GM21619 (cell line): ENCODE results near the gene PHKA1.
"Not testable (repeated sequence)": the region's sequence is repeated elsewhere in the genome, so short reads cannot be mapped to it uniquely, and the experiment has no call there.

ENCODE experiments used
- ATAC-seq: cut with Tn5 transposase; IDR thresholded peaks from one replicate; pipeline ENCODE4 v1.9.1; 2021; ENCODE audit not compliant: unreplicated experiment

PHKA1 gene

GRCh38 chrX:72669508-72669907, 44.6 kb downstream of the PHKA1 start:
- ATAC-seq = not testable (repeated sequence)

- no peak for ATAC-seq
These were observed 47.7 kb downstream of the PHKA1 start for GRCh38 chrX:72666451-72666850.

GRCh38 chrX:72663737-72664136, 50.4 kb downstream of the PHKA1 start:
- no peak for ATAC-seq

- ATAC-seq = no peak
These were observed 51.9 kb downstream of the PHKA1 start for GRCh38 chrX:72662020-72662747.

GRCh38 chrX:72659723-72660122, 54.4 kb downstream of the PHKA1 start:
- no peak for ATAC-seq

GRCh38 chrX:72652082-72652481, 62.0 kb downstream of the PHKA1 start:
- ATAC-seq = no peak

GRCh38 chrX:72644946-72645345, 69.2 kb downstream of the PHKA1 start:
- ATAC-seq = no peak

- ATAC-seq = no peak
These were observed 72.5 kb downstream of the PHKA1 start for GRCh38 chrX:72641611-72642010.

GRCh38 chrX:72635930-72636329, 78.2 kb downstream of the PHKA1 start:
- ATAC-seq = no peak

GRCh38 chrX:72634331-72634730, 79.8 kb downstream of the PHKA1 start:
- ATAC-seq = no peak

GRCh38 chrX:72630185-72630584, 83.9 kb downstream of the PHKA1 start:
- no peak for ATAC-seq

- no peak for ATAC-seq
These were observed 89.9 kb downstream of the PHKA1 start for GRCh38 chrX:72624194-72624593.

GRCh38 chrX:72621625-72622485, 92.3 kb downstream of the PHKA1 start:
- peak; percentile 83 for ATAC-seq

GRCh38 chrX:72621163-72621562, 92.9 kb downstream of the PHKA1 start:
- ATAC-seq = peak; percentile 5

GRCh38 chrX:72620550-72621145, 93.5 kb downstream of the PHKA1 start:
- ATAC-seq = no peak

GRCh38 chrX:72609313-72609712, 104.8 kb downstream of the PHKA1 start:
- no peak for ATAC-seq

GRCh38 chrX:72604705-72605104, 109.4 kb downstream of the PHKA1 start:
- ATAC-seq = no peak

- no peak for ATAC-seq
These were observed 110.0 kb downstream of the PHKA1 start for GRCh38 chrX:72604112-72604511.

- ATAC-seq = not testable (repeated sequence)
These were observed 123.1 kb downstream of the PHKA1 start for GRCh38 chrX:72591038-72591437.

- no peak for ATAC-seq
These were observed 129.9 kb downstream of the PHKA1 start for GRCh38 chrX:72584163-72584562.

GRCh38 chrX:72576141-72576894, 137.8 kb downstream of the PHKA1 start:
- ATAC-seq = no peak
